Duodenal mucosa (tissue), 2 donors: ENCODE data around the gene SPDEF.
A peak's percentile ranks its signal among the peaks of the same experiment; 100 is the strongest.

ENCODE experiments used
- H3K27ac ChIP-seq: one replicate; pipeline ENCODE4 v1.7.0; 2013; ENCODE audit warnings: low read depth, low read length
- H3K27me3 ChIP-seq, 2 donors: one replicate each; pipeline ENCODE4 v1.7.0; 2013; ENCODE audit warnings: low read length in 2 of 2, control low read depth in 1 of 2; ENCODE audit not compliant: insufficient read depth in 2 of 2, control insufficient read depth in 1 of 2
- H3K36me3 ChIP-seq, 2 donors: one replicate each; pipeline ENCODE4 v1.7.0; 2013; ENCODE audit warnings: low read length in 2 of 2, control low read depth in 1 of 2; ENCODE audit not compliant: insufficient read depth in 2 of 2, control insufficient read depth in 1 of 2
- H3K4me1 ChIP-seq, 2 donors: one replicate each; pipeline ENCODE4 v1.7.0; 2013; ENCODE audit warnings: low read length in 2 of 2, control low read depth in 1 of 2; ENCODE audit not compliant: insufficient read depth in 2 of 2, control insufficient read depth in 1 of 2
- H3K4me3 ChIP-seq, 2 donors: one replicate each; pipeline ENCODE4 v1.7.0; 2013; ENCODE audit warnings: low read length in 2 of 2, low read depth in 1 of 2
- H3K9ac ChIP-seq, 2 donors: one replicate each; pipeline ENCODE4 v1.7.0; 2013; ENCODE audit warnings: low read length in 2 of 2, low read depth in 1 of 2
- H3K9me3 ChIP-seq, 2 donors: one replicate each; pipeline ENCODE4 v1.7.0; 2013; ENCODE audit warnings: low read length in 2 of 2, control low read depth in 1 of 2; ENCODE audit not compliant: control insufficient read depth in 1 of 2

Gene SPDEF

GRCh38 chr6:34530753-34531365 is 25.3 kb downstream of the SPDEF start:
- Histone ChIP-seq H3K36me3 (no peaks in the 10 kb centered on the region), H3K4me3 (no peak overlapping the region), H3K9me3 (no peaks in the 10 kb centered on the region), H3K4me1 (peaks cover 19 to 20% of the 10 kb centered on the region in 2 donors), H3K27me3 (no peaks in the 10 kb centered on the region), H3K9ac (no peak overlapping the region), H3K27ac (no peak overlapping the region)

GRCh38 chr6:34529665-34530327 is 26.3 kb downstream of the SPDEF start:
- H3K27ac ChIP-seq, result no peak overlapping the region
- peaks cover 13 to 17% of the 10 kb centered on the region in 2 donors for H3K4me1 ChIP-seq
- H3K9me3 ChIP-seq, result no peaks in the 10 kb centered on the region
- H3K36me3 ChIP-seq, result no peaks in the 10 kb centered on the region
- no peak overlapping the region for H3K4me3 ChIP-seq
- no peaks in the 10 kb centered on the region for H3K27me3 ChIP-seq
- no peak overlapping the region for H3K9ac ChIP-seq

GRCh38 chr6:34528996-34529664 is 27.0 kb downstream of the SPDEF start:
- Histone ChIP-seq H3K27me3 (no peaks in the 10 kb centered on the region), H3K27ac (no peak overlapping the region), H3K4me1 (peaks cover 13 to 17% of the 10 kb centered on the region in 2 donors), H3K9me3 (no peaks in the 10 kb centered on the region), H3K36me3 (no peaks in the 10 kb centered on the region), H3K4me3 (no peak overlapping the region), H3K9ac (no peak overlapping the region)

- H3K4me3 ChIP-seq, result no peak overlapping the region
- no peaks in the 10 kb centered on the region for H3K9me3 ChIP-seq
- H3K9ac ChIP-seq, result no peak overlapping the region
- no peak overlapping the region for H3K27ac ChIP-seq
- H3K27me3 ChIP-seq, result no peaks in the 10 kb centered on the region
- no peaks in the 10 kb centered on the region for H3K36me3 ChIP-seq
- H3K4me1 ChIP-seq, result peaks cover 13 to 17% of the 10 kb centered on the region in 2 donors
Observed at GRCh38 chr6:34527751-34528670, 28.1 kb downstream of the SPDEF start.

- H3K27ac ChIP-seq, result no peak overlapping the region
Observed at GRCh38 chr6:34526992-34527728, 29.0 kb downstream of the SPDEF start.

GRCh38 chr6:34526241-34526972 is 29.7 kb downstream of the SPDEF start:
- Histone ChIP-seq H3K4me1 (peaks cover 13 to 17% of the 10 kb centered on the region in 2 donors), H3K27ac (no peak overlapping the region), H3K36me3 (no peaks in the 10 kb centered on the region), H3K9me3 (no peaks in the 10 kb centered on the region), H3K4me3 (peak overlapping the region; percentile 23 to 60), H3K9ac (peak overlapping the region; percentile 5 to 38), H3K27me3 (no peaks in the 10 kb centered on the region)

More at GRCh38 chr6:34526992-34527728, 29.0 kb downstream of the SPDEF start:
- H3K4me3 ChIP-seq, result peak overlapping the region; percentile 23 to 60
- H3K4me1 ChIP-seq, result peaks cover 13 to 17% of the 10 kb centered on the region in 2 donors
- peak overlapping the region; percentile 5 to 38 for H3K9ac ChIP-seq
- no peaks in the 10 kb centered on the region for H3K36me3 ChIP-seq
- H3K9me3 ChIP-seq, result no peaks in the 10 kb centered on the region
- no peaks in the 10 kb centered on the region for H3K27me3 ChIP-seq

GRCh38 chr6:34525431-34526175 is 30.5 kb downstream of the SPDEF start:
- H3K4me3 ChIP-seq, result no peak overlapping the region
- peaks cover 13 to 17% of the 10 kb centered on the region in 2 donors for H3K4me1 ChIP-seq
- no peaks in the 10 kb centered on the region for H3K9me3 ChIP-seq
- no peak overlapping the region for H3K27ac ChIP-seq
- no peaks in the 10 kb centered on the region for H3K36me3 ChIP-seq
- no peak overlapping the region for H3K9ac ChIP-seq
- H3K27me3 ChIP-seq, result no peaks in the 10 kb centered on the region

- Histone ChIP-seq H3K4me1 (peaks cover 8 to 11% of the 10 kb centered on the region in 2 donors), H3K9me3 (no peaks in the 10 kb centered on the region), H3K27ac (no peak overlapping the region), H3K9ac (no peak overlapping the region), H3K4me3 (no peak overlapping the region), H3K36me3 (no peaks in the 10 kb centered on the region), H3K27me3 (no peaks in the 10 kb centered on the region)
Observed at GRCh38 chr6:34524971-34525370, 31.2 kb downstream of the SPDEF start.
